HG02840 (cell line): ENCODE measurements around the gene ACIN1.
A peak's percentile ranks its signal among the peaks of the same experiment; 100 is the strongest.

ENCODE experiments used
- ATAC-seq: cut with Tn5 transposase; IDR thresholded peaks from one replicate; pipeline ENCODE4 v1.9.1; 2021; ENCODE audit warnings: mild to moderate bottlenecking, moderate library complexity, moderate number of reproducible peaks; ENCODE audit not compliant: unreplicated experiment, low FRiP score

The ACIN1 gene, protein sequence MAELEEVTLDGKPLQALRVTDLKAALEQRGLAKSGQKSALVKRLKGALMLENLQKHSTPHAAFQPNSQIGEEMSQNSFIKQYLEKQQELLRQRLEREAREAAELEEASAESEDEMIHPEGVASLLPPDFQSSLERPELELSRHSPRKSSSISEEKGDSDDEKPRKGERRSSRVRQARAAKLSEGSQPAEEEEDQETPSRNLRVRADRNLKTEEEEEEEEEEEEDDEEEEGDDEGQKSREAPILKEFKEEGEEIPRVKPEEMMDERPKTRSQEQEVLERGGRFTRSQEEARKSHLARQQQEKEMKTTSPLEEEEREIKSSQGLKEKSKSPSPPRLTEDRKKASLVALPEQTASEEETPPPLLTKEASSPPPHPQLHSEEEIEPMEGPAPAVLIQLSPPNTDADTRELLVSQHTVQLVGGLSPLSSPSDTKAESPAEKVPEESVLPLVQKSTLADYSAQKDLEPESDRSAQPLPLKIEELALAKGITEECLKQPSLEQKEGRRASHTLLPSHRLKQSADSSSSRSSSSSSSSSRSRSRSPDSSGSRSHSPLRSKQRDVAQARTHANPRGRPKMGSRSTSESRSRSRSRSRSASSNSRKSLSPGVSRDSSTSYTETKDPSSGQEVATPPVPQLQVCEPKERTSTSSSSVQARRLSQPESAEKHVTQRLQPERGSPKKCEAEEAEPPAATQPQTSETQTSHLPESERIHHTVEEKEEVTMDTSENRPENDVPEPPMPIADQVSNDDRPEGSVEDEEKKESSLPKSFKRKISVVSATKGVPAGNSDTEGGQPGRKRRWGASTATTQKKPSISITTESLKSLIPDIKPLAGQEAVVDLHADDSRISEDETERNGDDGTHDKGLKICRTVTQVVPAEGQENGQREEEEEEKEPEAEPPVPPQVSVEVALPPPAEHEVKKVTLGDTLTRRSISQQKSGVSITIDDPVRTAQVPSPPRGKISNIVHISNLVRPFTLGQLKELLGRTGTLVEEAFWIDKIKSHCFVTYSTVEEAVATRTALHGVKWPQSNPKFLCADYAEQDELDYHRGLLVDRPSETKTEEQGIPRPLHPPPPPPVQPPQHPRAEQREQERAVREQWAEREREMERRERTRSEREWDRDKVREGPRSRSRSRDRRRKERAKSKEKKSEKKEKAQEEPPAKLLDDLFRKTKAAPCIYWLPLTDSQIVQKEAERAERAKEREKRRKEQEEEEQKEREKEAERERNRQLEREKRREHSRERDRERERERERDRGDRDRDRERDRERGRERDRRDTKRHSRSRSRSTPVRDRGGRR

DNA sequence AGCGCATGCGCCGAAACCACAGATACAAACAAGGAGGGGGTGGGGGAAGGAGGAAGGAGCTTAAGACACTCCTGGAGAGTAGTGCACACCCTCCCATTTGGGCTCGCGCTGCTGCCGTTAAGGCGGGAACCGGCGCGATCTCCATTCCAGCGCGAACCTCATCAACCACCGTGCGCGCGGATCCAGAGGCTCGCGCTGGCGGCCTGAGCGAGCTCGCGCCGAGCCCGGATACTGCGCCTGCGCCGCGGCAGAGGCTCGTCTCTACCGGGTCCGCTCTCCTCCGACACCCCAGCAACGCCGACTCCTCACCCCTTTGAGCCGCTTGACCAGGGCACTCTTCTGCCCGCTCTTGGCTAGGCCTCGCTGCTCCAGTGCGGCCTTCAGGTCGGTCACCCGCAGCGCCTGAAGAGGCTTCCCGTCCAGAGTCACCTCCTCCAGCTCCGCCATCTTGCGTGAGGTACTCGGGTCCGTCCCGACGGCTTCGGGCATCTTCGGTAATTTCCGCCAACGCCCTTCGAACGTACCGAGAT, at the start of gene ACIN1:
Gene ACIN1 (minus strand): TSS at position 471 of the 530 bp plus-strand sequence. CDS start 24 bp downstream, at position 447.
- peak; percentile 32 for ATAC-seq

DNA sequence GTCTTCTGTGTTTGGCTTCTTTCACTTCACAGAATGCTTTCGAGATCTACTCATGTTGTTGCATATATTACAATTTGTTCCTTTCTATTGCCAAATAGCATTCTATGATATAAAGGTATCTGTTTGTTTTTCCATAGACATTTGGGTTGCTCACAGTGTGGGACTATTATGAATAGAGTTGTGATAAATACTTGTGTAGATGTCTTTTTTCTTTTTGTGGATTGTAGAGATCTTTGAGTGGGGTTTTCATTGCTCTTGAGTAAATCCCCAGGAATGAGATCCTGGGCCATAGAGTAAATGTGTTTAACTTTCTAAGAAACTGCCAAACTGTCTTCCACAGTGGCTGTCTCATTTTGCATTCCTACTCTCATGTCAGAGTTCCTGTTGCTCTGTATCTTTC, 49.0 kb upstream of the ACIN1 start:
- no peak for ATAC-seq

DNA sequence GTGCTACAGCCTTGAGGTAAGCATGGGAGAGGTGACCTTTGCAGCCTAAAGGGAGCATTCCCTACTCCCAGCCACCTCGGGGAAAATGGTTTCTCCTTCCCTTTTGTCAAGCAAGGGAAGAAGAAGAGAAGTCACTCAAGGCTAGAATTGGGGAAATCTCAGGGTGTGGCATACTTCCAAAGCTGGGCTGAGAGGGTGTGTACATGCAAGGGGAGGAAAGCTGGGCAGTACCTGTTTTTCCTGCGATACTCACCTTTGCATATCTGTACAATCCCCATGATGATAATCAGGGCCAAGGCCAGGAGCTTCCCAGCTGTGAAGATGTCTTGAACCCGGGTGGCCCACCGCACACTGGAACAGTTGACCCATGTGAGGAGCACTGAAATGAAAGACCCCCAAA, 47.9 kb upstream of the ACIN1 start:
- ATAC-seq, result no peak

DNA sequence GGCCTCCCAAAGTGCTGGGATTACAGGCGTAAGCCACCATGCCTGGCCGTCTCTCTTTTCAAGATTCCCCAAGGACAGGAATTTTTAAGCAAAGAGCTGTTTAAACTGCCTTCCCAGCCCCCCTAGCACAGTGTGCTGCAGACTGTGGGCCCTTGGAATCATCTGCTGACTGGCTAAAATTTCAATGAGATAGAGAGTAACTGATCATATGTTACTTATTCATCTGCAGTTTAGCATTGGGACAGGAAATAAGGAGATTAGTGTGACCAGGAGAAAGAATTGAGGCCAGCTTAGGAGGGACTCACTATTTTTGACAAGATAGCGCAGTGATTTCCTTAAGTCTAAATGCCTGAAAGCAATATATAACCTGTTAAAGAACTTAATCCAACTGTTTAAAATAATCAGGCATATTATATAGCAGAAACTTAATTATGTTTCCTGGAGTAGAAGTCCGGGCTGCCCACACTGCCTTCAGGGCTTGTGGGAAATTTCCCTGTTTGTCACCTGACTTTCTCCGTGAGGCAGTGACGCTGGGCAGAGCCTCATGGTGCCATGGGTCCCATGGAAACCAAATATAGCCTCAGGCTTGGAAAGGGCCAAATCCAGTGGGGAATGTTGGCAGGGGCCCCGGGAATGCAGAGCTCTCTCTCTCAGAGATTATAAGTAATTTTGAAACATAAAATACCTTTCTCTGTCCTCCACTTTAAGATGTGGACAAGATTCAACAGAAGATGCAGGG, 46.9 kb upstream of the ACIN1 start:
- ATAC-seq, result no peak

DNA sequence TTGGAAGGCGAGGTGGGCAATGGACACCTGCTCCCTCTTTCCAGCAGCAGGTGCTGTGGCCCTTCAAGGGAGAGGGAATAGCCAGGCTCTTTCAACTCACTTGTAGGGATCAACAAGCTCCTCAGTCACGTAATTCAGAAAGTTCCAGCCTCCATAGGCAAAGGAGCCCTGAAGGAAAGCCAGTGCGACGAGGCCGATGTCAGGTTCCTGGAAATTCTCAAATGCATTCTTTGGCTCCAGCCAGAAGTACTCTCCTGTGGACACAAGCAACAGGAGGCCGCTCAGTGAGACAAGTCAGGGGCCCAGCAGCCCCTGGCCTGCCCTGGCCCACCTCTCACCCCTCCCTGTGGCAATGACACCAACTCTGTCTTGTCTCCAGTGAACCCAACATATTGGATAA, 45.4 kb upstream of the ACIN1 start:
- no peak for ATAC-seq

DNA sequence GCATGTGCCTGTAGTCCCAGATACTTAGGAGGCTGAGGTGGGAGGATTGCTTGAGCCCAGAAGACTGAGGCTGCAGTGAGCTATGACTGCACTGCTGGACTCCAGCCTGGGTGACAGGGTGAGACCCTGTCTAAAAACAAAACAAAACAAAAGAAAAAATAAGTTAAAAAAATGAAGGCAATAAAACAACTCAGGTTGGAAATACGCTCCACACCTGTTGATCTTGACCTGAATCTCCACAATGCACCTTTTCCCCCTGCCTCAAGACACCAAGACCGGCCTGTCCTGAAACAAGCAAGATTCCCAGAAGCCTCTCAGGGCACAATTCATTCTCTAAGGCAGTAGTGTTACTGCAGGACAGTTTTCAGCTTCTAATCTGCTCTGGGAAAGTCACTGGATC, 44.9 kb upstream of the ACIN1 start:
- ATAC-seq, result no peak

DNA sequence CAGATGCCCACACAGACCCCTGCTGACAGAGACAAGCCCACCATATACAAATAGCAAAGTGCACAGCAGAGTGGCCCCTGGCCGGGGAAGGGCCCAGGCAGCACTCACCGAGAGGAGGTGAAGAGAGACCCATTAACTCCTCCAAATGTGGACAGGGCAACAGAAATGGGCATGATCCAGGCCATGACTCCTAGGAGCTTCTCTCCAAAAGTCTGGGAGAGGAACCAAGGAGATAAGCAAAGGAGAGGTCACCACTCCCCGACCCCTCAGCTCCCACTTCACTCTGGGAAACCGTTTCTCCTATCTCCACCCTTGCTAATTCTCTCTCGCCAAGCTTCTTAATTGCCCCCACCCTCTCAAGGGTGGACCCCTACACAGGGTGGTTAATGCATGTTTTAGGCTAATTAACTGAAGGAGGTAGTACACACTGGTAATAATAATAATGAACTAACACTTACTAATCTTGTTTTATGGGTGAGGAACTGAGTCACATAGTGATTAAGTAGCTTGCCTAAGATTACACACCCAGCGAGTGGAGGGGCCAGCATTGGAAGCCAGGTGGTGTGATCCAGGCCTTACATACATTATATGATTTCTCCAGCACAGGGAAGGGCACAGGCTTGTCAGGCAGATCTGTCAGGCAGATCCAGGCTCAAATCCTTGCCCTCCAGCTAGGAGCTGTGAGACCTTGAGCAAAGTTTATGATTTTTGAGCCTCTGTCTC, 43.0 kb upstream of the ACIN1 start:
- ATAC-seq, result no peak

DNA sequence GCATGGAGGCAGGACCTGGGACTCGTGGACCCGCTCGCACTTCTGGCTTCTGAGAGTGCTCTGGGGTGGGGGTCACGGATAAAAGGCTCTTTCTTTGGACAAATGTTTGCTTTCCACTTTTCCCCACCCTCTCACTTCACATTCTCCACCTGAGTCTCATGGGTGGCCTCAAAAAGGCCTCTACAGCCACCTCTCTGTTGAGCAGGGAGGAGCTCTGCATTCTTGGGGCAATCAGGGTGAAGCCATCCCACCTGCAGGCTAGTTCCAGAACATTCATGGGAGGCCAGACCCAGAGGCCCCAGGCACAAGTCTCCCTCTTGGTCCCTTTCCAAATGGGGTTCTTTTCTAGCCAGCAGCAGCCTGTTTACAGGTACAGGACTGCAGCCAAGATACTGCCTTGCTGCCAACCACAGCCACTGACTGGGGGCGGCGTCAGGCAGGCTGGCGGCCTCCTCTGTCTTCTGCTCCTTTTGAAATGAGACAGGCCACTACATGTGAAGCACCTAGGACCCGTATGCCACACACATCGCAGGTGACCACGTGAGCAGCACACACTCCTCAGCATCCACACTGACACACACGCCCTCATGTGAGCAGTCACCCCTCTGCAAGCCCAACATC, 42.4 kb upstream of the ACIN1 start:
- ATAC-seq, result no peak

DNA sequence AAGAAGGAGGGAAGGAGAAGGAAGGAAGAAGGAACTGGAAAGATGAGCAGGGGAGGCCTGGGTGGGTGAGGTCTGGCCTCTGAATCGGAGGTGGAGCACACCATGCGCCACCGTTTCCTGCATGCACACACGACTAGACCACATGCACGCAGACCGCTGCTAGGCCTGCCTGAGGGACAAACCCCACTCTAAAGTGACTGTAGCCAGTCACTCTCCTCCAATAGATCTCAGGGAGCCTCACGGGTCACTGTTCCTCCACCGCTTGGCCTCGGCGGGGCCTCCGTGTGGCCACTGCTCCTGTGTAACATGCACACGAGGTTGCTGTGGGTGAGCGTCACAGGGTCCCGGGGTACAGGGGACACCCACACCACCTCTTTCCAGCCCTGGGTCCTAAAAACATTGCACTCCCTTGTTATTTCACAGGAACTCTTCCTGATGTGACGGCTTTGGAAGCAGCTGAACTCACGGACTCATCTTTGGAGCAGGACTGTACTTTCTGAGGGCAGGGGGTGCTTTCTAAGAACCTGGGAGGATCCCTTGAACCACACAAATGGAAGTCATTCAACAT, 41.7 kb upstream of the ACIN1 start:
- ATAC-seq, result no peak

DNA sequence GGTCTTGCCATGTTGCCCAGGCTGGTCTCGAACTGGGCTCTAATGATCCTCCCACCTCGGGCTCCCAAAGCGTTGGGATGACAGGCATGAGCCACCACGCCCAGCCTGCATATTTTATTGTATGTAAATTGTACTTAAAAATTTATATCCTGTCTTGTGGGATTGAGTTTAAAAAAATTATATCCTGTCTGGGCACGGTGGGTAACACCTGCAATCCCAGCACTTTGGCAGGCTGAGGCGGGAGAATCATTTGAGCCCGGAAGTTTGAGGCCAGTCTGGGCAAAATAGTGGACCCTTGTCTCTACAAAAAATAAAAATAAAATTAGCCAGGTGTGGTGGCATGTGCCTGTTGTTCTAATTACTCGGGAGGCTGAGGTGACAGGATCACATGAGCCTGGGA, 38.0 kb upstream of the ACIN1 start:
- no peak for ATAC-seq

DNA sequence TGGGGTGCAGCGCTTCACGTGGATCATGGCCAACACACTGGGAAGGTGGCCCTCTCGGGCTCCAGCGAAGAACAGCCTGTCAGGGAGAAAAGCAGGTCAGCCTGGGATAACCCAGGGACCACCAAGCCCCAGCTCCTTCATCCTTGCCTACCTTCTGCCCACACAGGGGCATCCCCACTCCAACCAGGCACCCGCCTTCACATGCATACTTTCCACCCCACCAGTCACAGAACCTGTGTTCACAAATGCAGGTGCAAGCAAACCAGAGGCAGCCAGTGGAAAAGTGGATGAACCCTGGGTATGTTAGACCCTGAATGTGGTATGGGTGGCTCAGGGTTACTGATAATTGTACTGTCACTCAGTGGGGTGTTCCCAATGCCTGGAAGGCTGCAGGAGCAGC, 36.5 kb upstream of the ACIN1 start:
- ATAC-seq, result no peak

DNA sequence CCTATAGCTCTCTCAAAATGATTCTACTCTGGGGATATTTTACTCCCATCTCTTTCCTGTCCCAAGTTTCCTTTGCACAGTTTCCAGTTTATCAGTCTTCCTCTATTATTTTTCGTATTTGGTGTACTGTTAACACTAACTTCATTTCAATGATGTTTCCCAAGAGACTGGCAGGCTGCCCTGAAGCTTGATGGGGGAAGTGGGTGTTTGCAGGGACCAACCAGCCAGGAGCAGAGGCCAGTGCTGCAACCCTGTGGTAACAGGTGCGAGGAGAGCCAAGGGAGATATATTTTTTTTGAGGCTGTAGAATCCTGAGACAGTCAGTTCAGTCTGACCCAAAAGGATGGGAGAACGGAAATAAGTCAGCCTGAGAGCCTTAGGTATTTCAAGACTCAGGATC, 35.9 kb upstream of the ACIN1 start:
- ATAC-seq, result no peak

DNA sequence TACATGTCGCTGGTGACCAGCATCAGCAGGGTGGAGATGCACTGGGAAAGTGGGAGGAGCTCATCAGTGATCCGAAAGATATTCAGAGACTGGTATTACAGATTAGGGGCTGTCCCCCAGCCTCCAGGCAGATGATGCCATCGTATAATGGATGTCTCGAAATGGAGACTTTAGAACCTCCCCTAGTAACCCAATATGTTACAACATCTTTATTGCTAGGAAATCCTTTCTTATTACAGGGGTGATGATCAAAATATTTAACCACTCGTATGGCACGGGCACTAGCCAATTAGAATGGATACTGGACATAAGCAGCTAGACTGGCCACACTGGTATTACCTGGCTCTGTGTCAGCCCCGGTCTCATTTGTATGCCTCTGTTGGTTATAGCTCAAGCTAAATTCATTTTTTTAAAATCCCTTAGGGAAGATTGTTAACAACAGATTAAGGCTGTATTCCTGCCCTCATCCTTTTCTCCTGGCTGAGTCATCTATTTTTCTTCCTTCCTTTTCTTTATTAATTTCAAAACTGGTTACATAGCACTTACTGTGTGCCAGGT, 34.9 kb upstream of the ACIN1 start:
- ATAC-seq, result no peak

DNA sequence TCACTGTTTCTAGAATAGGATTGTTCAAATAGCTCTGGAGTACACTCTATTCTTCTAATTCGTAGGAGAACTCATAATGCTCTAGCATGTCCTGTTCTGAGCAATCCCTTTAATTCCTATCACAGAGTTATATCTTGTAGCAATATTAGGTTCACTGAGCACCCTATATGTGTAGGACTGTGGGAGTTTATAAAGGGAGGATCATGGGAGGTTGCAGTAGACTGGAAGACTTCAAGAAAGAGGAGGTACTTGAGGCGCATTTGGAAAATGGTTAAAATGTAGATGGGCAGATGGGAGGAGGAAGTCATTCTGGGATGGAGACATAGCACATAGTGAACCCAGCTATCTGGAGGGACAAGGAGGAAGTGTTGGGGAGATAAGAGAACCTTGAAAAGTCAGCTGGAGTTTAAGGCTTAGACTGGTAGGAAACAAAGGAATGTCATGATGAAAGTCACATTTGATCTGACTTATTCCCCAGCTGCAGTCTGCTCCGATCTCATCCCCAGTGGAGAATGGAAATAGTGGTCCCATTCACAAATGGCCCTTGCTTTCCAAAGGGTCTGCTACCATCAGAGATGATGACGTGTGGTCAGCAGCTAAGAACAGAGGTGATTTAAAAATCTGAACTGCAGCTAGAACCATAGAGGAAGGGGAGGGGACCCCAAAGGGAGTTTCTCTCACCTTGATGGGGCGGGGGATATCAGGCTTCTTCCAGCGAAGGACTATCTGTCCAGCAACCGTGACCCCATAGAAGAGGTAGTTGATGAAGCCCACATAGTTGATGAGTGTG, 34.2 kb upstream of the ACIN1 start:
- ATAC-seq, result no peak

DNA sequence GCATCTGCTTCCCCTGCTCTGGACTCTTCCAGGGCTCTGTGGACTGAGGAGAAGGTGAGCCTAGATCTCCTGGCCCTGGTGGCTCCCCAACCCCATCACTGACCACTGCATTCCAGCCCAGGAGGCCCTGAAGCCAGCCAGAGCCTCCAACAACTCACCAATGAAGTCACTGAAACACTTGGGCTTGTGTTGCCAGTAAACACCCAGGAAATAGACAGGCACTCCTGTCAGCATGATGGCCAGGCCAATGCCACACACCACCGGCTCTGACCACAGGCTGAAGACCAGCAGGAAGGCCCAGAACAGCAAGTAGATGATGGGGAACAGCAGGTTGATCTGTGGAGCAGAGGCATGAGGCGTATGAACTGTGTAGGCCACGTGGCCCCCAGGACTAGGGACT, 32.9 kb upstream of the ACIN1 start:
- ATAC-seq, result no peak

DNA sequence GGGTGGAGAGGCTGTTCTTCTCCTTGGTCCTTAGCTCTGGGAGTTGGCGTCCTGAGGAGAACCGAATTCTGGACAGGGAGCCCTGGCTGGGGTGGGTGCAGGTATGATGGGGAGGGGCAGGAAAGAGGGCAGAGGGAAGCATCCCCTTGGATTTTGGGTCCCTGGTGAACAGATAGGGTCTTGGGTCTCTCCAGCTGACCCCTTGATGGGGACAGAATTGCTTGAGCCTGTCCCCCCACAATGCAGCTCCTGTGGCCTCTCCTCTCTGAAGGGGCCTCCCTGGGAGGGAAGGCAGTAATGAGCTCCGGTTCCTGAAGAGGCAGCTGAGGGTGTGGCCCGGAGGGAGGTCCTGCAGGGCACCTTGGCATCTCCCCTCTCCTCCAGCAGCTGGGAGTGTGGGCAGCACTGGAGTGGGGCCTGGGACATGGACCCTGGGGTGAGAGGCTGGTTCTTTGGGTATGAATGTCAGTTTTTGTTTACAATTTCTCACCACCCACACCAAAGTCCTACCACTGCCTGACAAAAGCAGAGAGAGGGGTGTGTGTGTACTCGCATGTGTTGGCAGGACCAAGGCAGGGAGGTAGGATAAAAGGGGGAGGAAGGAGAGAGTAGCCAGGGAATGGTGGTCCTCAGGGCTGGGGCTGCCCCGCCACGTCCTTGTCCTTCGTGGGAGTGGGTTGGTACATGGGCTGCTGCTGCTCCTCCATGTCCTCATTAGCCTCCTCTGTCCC, 31.8 kb upstream of the ACIN1 start:
- no peak for ATAC-seq
